GM19240 (cell line): ENCODE results near the gene GPR55.
"Not testable (repeated sequence)": the region's sequence is repeated elsewhere in the genome, so short reads cannot be mapped to it uniquely, and the experiment has no call there.

Experiments used
- DNase-seq: peaks from one replicate; pipeline ENCODE4 v3.0.0; 2011; ENCODE audit warnings: low spot score; ENCODE audit not compliant: insufficient read length

The GPR55 gene

GRCh38 chr2:230924470-230925341, at the start of gene GPR55:
Gene GPR55 (minus strand): TSS chr2:230925242. CDS start chr2:230910962, 14,280 bp downstream.
- peak; percentile 43 for DNase-seq

- peak; percentile 60 for DNase-seq
Observed at GRCh38 chr2:230974096-230974913, 49.3 kb upstream of the GPR55 start.

- no peak for DNase-seq
Observed at GRCh38 chr2:230972046-230972445, 47.0 kb upstream of the GPR55 start.

GRCh38 chr2:230969659-230970015, 44.6 kb upstream of the GPR55 start:
- no peak for DNase-seq

GRCh38 chr2:230968921-230969658, 44.0 kb upstream of the GPR55 start:
- DNase-seq: no peak

GRCh38 chr2:230968314-230968713, 43.3 kb upstream of the GPR55 start:
- DNase-seq: not testable (repeated sequence)

GRCh38 chr2:230967113-230967512, 42.1 kb upstream of the GPR55 start:
- DNase-seq: no peak

- DNase-seq: no peak
Observed at GRCh38 chr2:230964136-230964730, 39.2 kb upstream of the GPR55 start.

GRCh38 chr2:230961091-230961491, 36.0 kb upstream of the GPR55 start:
- no peak for DNase-seq

GRCh38 chr2:230960026-230960425, 35.0 kb upstream of the GPR55 start:
- DNase-seq: no peak

- DNase-seq: no peak
Observed at GRCh38 chr2:230958820-230959756, 34.0 kb upstream of the GPR55 start.

- no peak for DNase-seq
Observed at GRCh38 chr2:230957756-230958391, 32.8 kb upstream of the GPR55 start.

- no peak for DNase-seq
Observed at GRCh38 chr2:230956827-230957755, 32.0 kb upstream of the GPR55 start.

- DNase-seq: no peak
Observed at GRCh38 chr2:230955163-230955737, 30.2 kb upstream of the GPR55 start.

GRCh38 chr2:230954746-230955145, 29.7 kb upstream of the GPR55 start:
- DNase-seq: no peak

- DNase-seq: no peak
Observed at GRCh38 chr2:230953845-230954244, 28.8 kb upstream of the GPR55 start.

GRCh38 chr2:230952226-230952956, 27.3 kb upstream of the GPR55 start:
- DNase-seq: no peak

- no peak for DNase-seq
Observed at GRCh38 chr2:230951396-230951795, 26.4 kb upstream of the GPR55 start.
